Heart left ventricle (tissue), 16 donors: ENCODE measurements around the gene NUCKS1. TPM values are rescaled to one million over a fixed set of nuclear protein-coding genes. Genes with fewer than 3 reads are reported as not detected.

Experiments
- ATAC-seq, 4 donors: fragments of 200-7000 bp; cut with Tn5 transposase; one replicate each; pipeline ENCODE4 v1.9.1; 2020 to 2022; ENCODE audit warnings: moderate library complexity in 4 of 4, mild to moderate bottlenecking in 3 of 4, moderate number of reproducible peaks in 1 of 4
- DNase-seq, 5 donors: peaks; one replicate each; pipeline ENCODE4 v3.0.0-alpha.2; 2020
- H3K27ac ChIP-seq, 12 donors: fragments of 200-600 bp; sonication (generic) in 4 of 12; one replicate each; pipeline versions ENCODE4 v1.5.0 to v1.8.0; 2016 to 2022; ENCODE audit warnings: mild to moderate bottlenecking in 2 of 12
- H3K27me3 ChIP-seq, 9 donors: fragments of 200-600 bp; sonication (generic) in 2 of 9; one replicate each; pipeline versions ENCODE4 v1.5.1 to v1.8.0; 2016 to 2022; ENCODE audit warnings: mild to moderate bottlenecking in 3 of 9
- H3K36me3 ChIP-seq, 9 donors: fragments of 200-600 bp; sonication (generic) in 2 of 9; one replicate each; pipeline versions ENCODE4 v1.5.0 to v1.8.0; 2018 to 2022; ENCODE audit warnings: mild to moderate bottlenecking in 2 of 9
- H3K4me1 ChIP-seq, 12 donors: fragments of 200-600 bp; sonication (generic) in 4 of 12; one replicate each; pipeline versions ENCODE4 v1.5.0 to v1.8.0; 2016 to 2022; ENCODE audit warnings: mild to moderate bottlenecking in 3 of 12
- H3K4me3 ChIP-seq, 12 donors: fragments of 200-600 bp; sonication (generic) in 4 of 12; one replicate each; pipeline versions ENCODE4 v1.5.0 to v1.8.0; 2017 to 2022; ENCODE audit warnings: mild to moderate bottlenecking in 9 of 12, moderate library complexity in 4 of 12
- H3K9me3 ChIP-seq, 12 donors: fragments of 200-600 bp; sonication (generic) in 4 of 12; one replicate each; pipeline versions ENCODE4 v1.5.0 to v1.8.0; 2016 to 2022; ENCODE audit warnings: mild to moderate bottlenecking in 1 of 12
- CTCF ChIP-seq, 12 donors: fragments of 200-600 bp; sonication (generic) in 4 of 12; IDR thresholded peaks; one replicate each; pipeline versions ENCODE4 v1.5.0 to v1.8.0; 2018 to 2022; ENCODE audit warnings: antibody characterized with exemption in 12 of 12, mild to moderate bottlenecking in 5 of 12
- POLR2A ChIP-seq, 2 donors: fragments of 450-650 bp; IDR thresholded peaks; one replicate each; pipeline ENCODE4 v1.6.1; 2017; ENCODE audit warnings: antibody characterized with exemption in 2 of 2, mild to moderate bottlenecking in 2 of 2, moderate library complexity in 2 of 2
- WGBS, 4 donors: extraction: QIAGEN DNeasy Blood & Tissue Kit in 2 of 4; methylation state at CpG; one replicate each; pipeline versions ENCODE4 v1.1.5 to v1.1.7; 2013 to 2018; 5-methylcytosine and 5-hydroxymethylcytosine counted together
- intact Hi-C, 10 donors: fragments of 100-400 bp; cut with DNase I; formaldehyde crosslinking; loops; one replicate each; pipeline versions ENCODE4 v1.11.1 to v1.14.2; 2022
- polyA plus RNA-seq, 2 donors: library from polyadenylated mRNA; stranded (reverse); fragments of 200-250 nt; gene quantifications; one replicate each; pipeline ENCODE4 v1.2.3, GENCODE V29; 2013
- total RNA-seq, 9 donors: library from RNA; depleted of rRNA in 2 of 9; stranded (reverse); fragments of >200 nt in 2 of 9; fragmentation: NEBNext Ultra II Directional in 3 of 9; extraction: Animal tissue kit (Norgen Biotek cat#: 25700) in 3 of 9; gene quantifications; one replicate each; pipeline versions ENCODE4 v1.1.0 to v1.2.4, GENCODE V29; 2016 to 2023
- donor health status: ischemic (EF 13 %, LVEDD 7.1; RV severe dilation, severe dysfunction).
- donor health status: healthy with polysubstance abuse.
- donor health status: DM: no; HTN: yes; CAD: no.
- donor health status: DM: no; HTN: no; CAD: no.
- donor health status: ischemic (EF 25% LVEDD 6.9; RV normal size, moderate dysfunction).
- donor health status: ischemic (EF 25% LVEDD 5.7; RV mildly dilated, moderate dysfunction).
- donor health status: healthy.
- donor health status: DM: yes; HTN: yes; CAD: no.
- donor health status: ischemic (EF 35%, LVEDD 5.7; RV mildly dilated, moderate dysfunction).
- donor health status: nonischemic (EF 11% LVEDD 7.7; RV severe dilation, severe dysfunction).
- donor health status: DM: yes; HTN: yes; CAD: no.
- donor health status: PGD.
- donor health status: ischemic (EF 29% LVEDD 5.4; RV normal size, mild dysfunction).
- donor health status: nonischemic (EF 23%, LVEDD 6.1; RV moderate dilation, normal function).

NUCKS1 gene
- total and polyA plus RNA-seq, 11 donors = 73.4 to 240 (median 198) TPM

- H3K4me1 ChIP-seq = no peaks in the 10 kb centered on the region
- ATAC-seq (no peak), DNase-seq (no peak)
- no peak overlapping the region for H3K27ac ChIP-seq
- H3K27me3 ChIP-seq = no peaks in the 10 kb centered on the region
- H3K36me3 ChIP-seq = peaks cover 0 to 16% (median 0%) of the 10 kb centered on the region in 9 donors
- TF ChIP-seq CTCF (IDR thresholded peaks at IDR 0.05) = no peak
- TF ChIP-seq POLR2A (IDR thresholded peaks at IDR 0.05) = no peak
- intact Hi-C loops = no loop called here
- no peak overlapping the region for H3K4me3 ChIP-seq
- no peaks in the 10 kb centered on the region for H3K9me3 ChIP-seq
These were observed 14.0 kb upstream of the NUCKS1 start for GRCh38 chr1:205763980-205764379.

DNA sequence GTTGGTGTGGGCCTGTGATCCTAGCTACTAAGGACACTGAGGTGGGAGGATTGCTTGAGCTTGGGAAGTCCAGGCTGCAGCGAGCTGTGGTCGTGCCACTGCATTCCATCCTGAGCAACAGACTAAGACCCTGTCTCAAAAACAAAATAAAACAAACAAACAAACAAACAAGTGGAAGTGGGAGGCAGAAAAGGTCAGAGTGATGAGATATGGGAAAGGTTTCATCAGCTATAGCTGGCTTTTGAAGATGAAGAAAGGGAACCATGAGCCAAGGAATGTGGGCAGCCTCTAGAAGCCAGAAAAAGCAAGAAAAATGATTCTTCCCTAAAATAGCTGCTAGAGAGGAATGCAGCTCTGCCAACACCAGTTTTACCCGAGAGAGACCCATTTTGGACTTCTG, 10.6 kb upstream of the NUCKS1 start:
- Histone ChIP-seq H3K36me3 (no peaks in the 10 kb centered on the region), H3K9me3 (no peaks in the 10 kb centered on the region), H3K27me3 (no peaks in the 10 kb centered on the region), H3K4me3 (no peak overlapping the region), H3K4me1 (no peaks in the 10 kb centered on the region), H3K27ac (no peak overlapping the region)
- no peak for DNase-seq
- 87 to 92% (median 89%) methylated on average over 3 of the region's 3 CpGs for WGBS, 4 donors
- no peak for ATAC-seq
- intact Hi-C loops = no loop called here
- TF ChIP-seq POLR2A (IDR thresholded peaks at IDR 0.05) (no peak), CTCF (IDR thresholded peaks at IDR 0.05) (no peak)

- ATAC-seq = no peak
- intact Hi-C loops = no loop called here
These were observed 6.6 kb upstream of the NUCKS1 start for GRCh38 chr1:205756552-205756951.

GRCh38 chr1:205754857-205755256, 4.9 kb upstream of the NUCKS1 start:
- H3K27ac ChIP-seq = no peak overlapping the region
- intact Hi-C loops = loop anchor here in 2 of 10 donors (5.0 kb wide), 2 partner anchors 52 to 57 kb away; partner anchors contain the start of gene SLC41A1 (in 1 of the 2)
- no peaks in the 10 kb centered on the region for H3K9me3 ChIP-seq
- ATAC-seq (no peak), DNase-seq (no peak)
- H3K36me3 ChIP-seq = no peaks in the 10 kb centered on the region
- WGBS, 4 donors = 79 to 90% (median 85%) methylated on average over 5 of the region's 5 CpGs
- no peak for TF ChIP-seq POLR2A (IDR thresholded peaks at IDR 0.05)
- no peak for TF ChIP-seq CTCF (IDR thresholded peaks at IDR 0.05)
- H3K4me3 ChIP-seq = no peak overlapping the region
- no peaks in the 10 kb centered on the region for H3K27me3 ChIP-seq
- peaks cover 0 to 6% (median 0%) of the 10 kb centered on the region in 12 donors for H3K4me1 ChIP-seq

More at GRCh38 chr1:205756552-205756951, 6.6 kb upstream of the NUCKS1 start:
- Histone ChIP-seq H3K27ac (no peak overlapping the region), H3K36me3 (no peaks in the 10 kb centered on the region), H3K9me3 (no peaks in the 10 kb centered on the region), H3K27me3 (no peaks in the 10 kb centered on the region), H3K4me1 (no peaks in the 10 kb centered on the region), H3K4me3 (no peak overlapping the region)
- 90 to 96% (median 93%) methylated on average over 3 of the region's 3 CpGs for WGBS, 4 donors
- TF ChIP-seq CTCF (IDR thresholded peaks at IDR 0.05) (no peak), POLR2A (IDR thresholded peaks at IDR 0.05) (no peak)
- DNase-seq = no peak
